NCI-H460 (cell line): ENCODE data around the gene XRCC1. TPM values are rescaled to one million over a fixed set of nuclear protein-coding genes. Genes with fewer than 3 reads are reported as not detected.

Experiments used
- DNase-seq: peaks from one replicate; pipeline ENCODE4 v3.0.0-alpha.2; 2016; ENCODE audit warnings: low read depth; ENCODE audit errors: extremely low read depth
- polyA plus RNA-seq: library from polyadenylated mRNA; depleted of rRNA; stranded (reverse); fragments of >200 nt; gene quantifications from 2 replicates; pipeline ENCODE4 v1.2.3, GENCODE V29; 2014; cell fraction: nucleus; rRNA removed
- total RNA-seq: library from RNA; depleted of rRNA; stranded (reverse); fragments of >200 nt; shearing (Covaris generic); gene quantifications from 2 replicates; pipeline ENCODE4 v1.2.3, GENCODE V29; 2014; rRNA removed

Gene XRCC1, protein sequence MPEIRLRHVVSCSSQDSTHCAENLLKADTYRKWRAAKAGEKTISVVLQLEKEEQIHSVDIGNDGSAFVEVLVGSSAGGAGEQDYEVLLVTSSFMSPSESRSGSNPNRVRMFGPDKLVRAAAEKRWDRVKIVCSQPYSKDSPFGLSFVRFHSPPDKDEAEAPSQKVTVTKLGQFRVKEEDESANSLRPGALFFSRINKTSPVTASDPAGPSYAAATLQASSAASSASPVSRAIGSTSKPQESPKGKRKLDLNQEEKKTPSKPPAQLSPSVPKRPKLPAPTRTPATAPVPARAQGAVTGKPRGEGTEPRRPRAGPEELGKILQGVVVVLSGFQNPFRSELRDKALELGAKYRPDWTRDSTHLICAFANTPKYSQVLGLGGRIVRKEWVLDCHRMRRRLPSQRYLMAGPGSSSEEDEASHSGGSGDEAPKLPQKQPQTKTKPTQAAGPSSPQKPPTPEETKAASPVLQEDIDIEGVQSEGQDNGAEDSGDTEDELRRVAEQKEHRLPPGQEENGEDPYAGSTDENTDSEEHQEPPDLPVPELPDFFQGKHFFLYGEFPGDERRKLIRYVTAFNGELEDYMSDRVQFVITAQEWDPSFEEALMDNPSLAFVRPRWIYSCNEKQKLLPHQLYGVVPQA
- total RNA-seq = 13.5 and 17.9 TPM in 2 replicates
- polyA plus RNA-seq = 15.2 and 15.9 TPM in 2 replicates

DNA sequence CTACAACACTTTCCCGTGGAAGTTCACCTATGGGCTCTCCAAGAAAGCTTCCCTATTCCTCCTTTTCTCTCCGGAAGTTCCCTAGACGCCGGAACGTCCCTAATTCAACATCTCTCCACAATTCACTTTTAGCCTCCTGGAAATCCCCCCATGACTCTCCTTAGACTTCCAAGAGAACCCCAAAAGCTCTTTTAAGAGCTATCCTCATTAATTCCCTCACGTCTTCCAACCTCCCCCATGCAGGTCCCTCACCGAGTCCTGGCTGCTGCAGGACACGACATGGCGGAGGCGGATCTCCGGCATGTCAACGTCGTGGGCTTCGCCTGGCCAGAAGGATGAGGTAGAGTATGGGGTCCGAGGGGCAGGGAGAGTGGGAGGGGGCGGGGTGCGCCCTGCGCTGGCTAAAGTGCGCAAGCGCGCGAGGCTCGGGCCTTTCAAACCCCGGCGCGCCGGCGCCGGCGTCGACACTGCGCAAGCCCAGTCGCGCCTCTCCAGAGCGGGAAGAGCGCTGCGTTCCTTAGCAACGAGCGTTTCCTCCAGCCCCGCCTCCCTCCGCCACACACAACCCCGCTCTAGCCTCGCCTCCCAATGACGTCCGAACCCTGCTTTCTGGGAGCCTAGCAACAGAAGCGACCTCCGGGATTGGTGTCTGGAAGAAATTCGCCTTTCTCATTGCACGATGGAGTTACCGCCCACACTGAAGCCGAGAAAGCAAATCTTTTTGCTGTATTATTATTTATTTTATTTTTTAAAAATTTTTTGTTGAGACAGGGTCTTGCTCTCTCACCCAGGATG is at the start of gene XRCC1, which contains the start of gene PINLYP:
TSS of gene XRCC1 (minus strand) at position 372 of the 795 bp plus-strand sequence. CDS start at position 303, 69 bp downstream.
TSS of gene PINLYP (plus strand) at position 646 of the 795 bp plus-strand sequence. CDS start 1,391 bp downstream, outside the sequence.
- peak; percentile 97 for DNase-seq

DNA sequence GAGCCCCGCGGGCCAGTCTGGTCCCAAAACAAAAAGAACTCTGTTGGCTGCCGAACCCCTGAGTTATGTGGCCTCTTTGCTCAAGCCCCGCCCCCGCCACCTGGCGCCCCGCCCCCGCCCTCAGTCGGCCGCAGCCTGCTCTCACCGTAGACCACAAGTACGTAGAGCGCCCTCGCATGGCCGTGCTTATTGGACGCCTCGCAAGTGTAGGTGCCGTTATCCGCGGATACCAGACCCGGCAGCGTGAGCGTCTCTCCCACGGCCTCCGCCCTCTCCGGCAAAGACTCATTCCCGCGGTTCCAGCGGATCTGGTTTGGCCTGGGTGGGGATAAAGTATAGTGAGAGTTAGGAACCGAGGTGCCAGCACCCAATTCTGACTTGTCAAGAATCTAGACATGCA is 49.6 kb upstream of the XRCC1 start:
- no peak for DNase-seq

DNA sequence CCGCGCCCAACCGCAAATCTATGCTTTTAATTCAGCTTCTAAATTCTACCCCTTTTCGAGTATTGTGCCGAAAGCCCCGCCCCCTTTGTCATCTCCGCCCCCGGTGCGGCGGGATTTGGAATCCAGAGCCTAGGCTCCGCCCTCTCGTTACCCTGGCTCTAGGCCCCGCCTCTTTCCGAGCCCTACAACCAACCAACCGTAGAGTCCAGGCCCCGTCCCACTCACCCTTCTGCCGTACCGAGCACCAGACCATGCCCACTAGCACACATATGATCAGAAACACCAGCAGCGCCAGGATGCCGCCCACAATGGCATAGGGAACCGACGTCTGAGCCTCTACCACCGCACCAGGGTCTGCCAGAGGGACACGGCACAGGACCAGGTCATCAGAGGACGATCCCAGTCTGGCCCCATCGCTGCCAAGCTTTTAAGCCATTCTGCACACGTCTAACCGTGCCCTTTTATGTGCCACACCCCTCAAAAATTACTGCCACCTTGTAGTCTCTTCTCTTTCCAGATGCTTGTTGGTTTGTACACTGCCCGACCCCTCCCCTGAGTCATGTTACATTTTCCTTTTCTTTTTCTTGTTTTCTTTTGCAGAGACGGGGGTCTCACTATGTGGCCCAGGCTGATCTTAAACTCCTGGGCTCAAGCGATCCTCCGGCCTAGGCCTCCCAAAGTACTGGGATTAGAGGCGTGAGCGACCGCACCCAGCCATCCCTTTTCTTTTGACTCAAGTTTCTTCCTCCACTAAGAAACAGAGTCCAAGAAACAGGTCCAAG is 48.8 kb upstream of the XRCC1 start:
- no peak for DNase-seq

DNA sequence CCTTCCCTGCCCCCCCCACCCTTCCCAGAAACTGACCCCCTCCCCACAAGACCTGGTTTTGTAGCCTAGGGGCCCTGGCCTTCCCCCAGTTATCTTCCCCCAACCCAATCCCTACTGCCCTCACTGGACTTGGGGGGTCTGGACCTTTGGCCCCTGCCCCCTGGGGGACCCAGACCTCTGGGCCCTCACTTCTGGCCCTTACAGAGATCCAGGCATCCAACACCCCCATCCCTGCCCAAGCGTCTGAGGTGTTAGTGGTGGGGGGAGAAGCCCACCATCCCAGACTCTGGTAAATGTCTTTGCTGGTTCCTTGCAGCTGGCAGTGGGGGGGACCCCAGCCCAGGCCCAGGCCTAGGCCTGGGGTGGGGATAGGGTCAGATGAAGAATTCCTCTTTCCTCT is 47.6 kb upstream of the XRCC1 start:
- no peak for DNase-seq

DNA sequence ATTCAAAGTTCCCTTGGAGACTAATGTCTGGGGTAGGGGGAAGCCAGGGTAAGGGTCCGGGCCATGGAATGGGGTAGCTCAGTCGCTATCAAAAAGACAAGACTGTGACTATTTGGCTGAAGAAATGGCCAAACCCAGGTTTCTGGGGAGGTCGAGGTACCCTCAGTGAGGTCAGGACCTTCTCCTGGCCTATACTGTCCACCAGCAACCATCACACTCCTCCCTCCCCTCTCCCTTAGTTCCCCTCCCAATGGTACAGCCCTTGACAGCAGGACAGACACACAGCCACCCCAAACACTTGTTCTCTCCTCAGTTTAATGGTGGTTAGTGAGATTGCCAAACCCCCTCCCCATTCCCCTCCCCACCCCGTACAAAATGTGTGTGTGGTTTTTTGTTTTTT is 46.7 kb upstream of the XRCC1 start:
- no peak for DNase-seq

DNA sequence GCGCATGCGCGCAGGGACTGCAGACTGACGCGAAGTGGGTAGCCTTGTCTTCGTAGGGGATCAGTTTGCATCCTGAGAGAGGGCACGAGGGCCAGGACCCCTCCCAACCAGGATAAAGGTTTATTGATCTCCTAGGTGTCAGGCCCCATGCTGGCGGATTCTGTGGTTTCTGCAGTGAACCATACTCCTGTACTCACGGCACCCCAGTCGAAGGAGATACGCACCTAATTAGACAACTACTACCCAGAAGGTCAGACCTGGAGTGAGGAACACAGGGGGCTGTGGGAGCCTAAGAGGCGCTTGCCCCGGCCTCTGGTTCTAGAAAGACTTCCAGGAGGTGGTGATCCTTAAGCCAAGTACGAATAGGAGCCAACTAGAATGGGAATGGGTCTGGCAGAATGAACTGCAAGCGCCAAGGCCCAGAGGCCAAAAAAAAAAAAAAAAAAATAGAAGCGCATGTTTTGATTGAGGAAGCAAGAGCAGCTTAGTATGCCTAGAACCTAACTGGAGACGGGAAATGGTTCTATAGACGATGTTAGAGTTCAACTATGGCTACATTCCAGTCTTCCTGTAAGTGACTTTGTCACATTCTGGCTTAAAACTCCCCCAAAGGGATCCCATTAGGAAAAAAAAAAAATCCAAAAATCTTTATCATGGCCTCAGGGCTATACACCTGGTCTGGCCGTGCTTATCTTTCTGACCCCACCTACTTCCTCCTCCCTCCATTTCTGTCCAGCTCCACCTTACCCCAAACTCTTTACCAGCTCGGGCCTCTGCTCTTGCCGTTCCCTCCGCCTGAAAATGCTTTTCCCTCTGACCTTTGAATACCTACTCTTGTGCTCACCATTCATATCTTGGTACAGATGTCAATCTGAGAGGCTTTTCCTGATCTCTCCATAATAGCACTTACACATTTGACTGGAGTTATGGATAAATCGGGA is 45.0 kb upstream of the XRCC1 start:
- no peak for DNase-seq

DNA sequence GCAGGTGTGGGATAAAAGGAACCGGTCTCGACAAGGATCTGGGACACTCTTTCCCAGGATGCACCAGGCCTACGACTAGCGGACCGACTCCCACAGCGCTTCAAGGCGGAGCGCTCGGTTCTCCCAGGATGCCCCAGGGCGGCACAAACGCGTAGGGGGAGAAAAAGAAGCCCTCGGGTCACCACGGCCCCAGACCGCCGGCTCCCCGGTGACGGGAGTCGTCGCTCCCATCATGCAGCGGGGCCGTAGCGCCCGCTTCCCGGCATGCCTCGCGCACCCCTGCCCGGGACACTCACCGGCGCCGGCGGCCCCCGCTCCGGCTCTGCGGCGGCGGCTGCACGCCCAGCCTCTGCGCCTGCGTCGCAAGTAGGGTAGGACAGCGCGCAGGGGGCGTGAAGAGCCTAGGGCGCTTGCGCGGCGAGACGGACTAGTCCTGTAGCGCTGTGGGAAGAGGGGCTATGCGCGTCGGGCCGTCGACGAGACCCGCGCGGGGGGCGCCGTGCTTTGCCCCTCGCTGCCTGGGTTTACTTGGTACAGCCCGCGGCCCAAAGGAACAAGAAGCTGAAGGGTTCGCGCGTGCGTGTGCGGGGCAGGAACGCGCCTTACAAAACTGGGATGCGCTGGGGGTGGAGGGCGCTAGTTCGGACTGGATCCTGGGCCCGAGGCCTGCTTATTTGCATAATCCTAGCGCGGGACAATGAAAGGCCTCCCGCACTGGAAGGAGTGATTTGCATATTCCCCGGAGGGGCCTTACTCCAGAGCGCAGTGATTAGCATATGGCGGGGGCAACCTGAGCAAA is 44.1 kb upstream of the XRCC1 start, which contains the start of gene ZNF428:
TSS of gene ZNF428 (minus strand) at position 368 of the 799 bp plus-strand sequence. CDS start 5,325 bp downstream, outside the sequence.
- DNase-seq = peak; percentile 72

DNA sequence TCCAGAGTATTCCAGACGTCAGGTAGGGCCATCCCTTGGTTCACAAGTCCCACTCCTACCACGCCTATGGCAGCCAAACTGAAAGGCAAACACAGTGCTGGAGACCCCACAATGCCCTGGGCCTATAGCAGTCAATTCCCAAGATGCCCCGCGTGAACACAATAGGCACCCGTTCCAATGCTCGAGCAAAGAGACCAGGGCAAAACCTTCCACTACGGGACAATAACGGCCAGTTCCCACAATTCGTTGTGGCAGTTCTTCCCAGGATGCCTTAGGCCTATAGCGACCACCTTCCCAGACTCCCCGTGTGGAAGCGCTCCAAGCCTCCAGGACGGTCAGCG is 43.6 kb upstream of the XRCC1 start:
- DNase-seq = no peak

DNA sequence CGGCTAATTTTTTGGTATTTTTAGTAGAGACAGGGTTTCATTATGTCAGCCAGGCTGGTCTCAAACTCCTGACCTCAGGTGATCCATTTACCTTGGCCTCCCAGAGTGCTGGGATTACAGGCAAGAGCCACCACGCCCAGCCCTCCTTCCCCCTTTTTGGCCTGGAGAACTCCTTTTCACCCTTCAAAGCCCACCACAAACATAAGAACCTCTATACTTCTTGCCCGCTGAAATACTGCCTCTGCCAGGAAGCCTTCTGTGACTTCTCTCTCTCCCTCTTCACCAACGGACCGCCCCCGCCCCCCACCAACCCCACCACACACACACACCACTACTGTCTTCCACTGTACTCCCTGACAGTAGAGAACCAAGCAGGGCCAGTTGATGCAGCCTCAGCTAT is 41.6 kb upstream of the XRCC1 start:
- no peak for DNase-seq

DNA sequence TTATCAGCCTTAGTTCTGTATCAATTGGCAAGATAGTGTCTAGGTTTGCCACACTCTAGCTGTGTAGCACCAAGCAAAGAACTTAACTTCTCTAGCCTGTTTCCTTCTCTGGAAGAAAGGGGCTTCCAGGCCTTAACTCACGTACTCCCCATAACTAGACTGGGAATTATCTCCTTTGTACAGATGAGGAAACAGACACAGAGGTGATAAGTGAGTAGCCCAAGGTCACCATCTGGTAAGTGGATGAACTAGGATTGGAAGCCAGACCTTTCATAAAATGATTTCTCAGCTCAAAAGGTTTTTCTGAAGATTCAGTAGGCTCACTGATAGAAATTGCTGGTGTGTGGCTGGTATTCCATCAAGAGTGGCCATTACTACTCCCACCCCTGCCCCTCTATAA is 41.0 kb upstream of the XRCC1 start:
- no peak for DNase-seq

DNA sequence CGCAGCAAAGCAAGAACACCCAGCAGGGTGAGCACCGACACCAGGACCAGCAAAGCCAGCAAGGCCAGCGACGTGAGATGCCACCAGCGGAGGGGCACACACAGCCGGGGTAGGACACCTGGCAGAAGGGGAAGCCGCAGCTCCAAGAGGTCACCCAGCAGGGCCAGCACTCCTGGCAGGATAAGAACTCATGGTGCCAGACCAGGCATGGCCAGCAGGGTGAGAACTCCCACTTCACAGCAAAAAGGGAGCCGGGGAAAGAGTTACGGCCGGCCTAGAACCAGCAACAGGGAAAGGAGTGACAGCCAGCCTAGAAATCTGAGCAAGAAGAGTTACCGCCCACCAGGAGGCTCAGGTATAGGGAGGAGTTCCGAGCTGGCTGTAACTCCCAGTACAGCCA is 37.0 kb upstream of the XRCC1 start:
- DNase-seq = no peak

DNA sequence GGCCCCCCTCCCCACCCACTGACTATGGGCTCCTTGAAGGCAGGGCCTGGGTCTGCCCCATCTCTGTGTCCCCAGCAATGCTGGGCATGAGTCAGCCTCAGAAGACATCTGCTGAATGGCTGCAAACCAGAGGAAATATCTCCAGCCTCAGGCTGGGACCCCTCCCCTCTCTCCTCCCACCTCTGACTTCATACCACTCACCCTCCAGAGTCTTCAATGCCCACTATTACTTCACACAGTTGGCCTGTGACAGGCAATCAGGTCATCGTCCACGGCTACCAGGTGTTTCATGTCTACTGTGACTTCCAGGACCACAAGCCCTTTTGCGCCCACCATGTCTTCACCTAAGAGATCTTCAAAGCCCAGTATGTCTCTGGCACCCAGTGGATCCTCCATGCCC is 36.5 kb upstream of the XRCC1 start, which contains the start of gene SRRM5:
TSS of gene SRRM5 (plus strand) at position 301 of the 400 bp plus-strand sequence. CDS start at position 335, 34 bp downstream.
- DNase-seq = no peak

DNA sequence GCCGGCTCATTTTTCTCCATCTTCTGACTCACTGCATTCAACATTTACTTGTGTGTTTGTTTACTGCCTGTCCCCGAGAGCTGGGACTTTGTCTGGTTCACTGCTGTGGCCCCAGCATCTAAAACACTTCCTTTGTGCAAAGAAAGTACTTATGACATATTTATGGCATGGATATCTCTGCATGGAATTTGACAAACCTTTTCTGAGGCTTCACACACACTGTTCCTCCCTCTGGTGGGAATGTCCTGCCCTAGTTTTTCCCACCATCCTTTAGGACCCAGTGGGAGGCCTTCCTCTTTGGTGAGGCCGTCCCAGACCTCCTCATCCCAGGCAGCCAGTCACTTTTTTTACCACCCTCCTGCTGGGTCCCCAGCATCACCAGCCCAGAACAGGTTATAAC is 35.2 kb upstream of the XRCC1 start:
- no peak for DNase-seq

DNA sequence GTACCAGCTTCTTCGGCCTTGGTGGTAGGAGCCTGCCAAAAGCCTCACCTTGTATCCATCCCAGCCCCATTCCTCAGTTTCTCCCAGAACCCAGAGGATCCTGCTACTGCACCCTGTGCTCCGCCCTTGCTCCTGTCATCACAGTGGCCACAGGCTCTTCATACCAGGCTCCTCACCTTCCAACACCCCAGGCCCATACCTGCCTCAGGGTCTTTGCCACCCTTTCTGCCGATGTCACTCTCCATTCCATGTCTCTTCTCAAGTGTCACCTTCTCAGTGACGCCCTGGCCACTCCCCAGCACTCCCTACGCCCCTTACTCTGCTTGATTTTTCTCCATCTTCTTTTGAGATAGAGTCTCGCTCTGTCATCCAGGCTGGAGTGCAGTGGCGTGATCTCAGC is 34.5 kb upstream of the XRCC1 start:
- DNase-seq = no peak

DNA sequence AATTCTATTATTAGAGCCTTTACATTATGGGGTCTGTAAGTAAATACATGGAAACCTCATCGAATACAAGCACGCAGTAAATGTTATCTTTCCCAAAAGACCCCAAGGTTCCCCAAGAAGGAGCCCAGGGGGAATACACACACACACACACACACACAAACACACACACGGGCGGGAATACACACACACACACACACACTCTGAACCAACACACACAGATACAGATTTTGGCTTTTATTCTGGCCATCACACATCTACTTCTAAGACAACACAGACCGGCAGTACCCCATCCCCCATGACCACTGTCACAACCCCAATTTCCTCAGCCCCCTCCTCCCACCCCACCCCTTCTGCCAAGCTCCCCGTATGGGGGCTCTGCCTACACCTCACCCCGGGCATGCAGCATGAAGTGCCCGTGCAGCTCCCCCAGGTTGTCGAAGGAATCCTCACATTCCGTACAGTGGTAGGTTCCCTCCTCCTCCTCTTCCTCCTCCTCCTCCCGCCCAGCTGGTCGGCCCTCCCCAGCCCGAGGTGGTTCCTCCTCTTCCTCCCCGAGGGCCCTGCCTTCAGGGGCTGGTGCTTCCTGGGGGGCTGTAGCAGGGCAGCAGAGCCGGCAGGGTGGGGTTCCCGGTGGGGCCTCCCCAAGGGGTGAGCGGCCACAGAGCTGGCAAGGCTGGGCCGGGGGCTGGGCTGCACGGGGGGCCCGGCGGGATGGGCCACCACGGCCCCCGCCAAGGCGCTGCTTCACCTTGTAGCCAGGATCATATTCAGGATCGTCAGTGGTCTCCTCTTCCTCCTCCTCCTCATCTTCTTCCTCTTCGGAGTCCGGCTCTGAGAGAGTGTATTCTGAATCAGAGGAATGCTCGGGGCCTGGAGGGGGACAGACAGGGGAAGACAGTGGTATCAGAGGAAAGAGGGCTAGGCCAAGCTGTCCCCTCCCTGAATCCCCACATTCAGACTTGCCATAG is 32.2 kb upstream of the XRCC1 start:
- DNase-seq = no peak

DNA sequence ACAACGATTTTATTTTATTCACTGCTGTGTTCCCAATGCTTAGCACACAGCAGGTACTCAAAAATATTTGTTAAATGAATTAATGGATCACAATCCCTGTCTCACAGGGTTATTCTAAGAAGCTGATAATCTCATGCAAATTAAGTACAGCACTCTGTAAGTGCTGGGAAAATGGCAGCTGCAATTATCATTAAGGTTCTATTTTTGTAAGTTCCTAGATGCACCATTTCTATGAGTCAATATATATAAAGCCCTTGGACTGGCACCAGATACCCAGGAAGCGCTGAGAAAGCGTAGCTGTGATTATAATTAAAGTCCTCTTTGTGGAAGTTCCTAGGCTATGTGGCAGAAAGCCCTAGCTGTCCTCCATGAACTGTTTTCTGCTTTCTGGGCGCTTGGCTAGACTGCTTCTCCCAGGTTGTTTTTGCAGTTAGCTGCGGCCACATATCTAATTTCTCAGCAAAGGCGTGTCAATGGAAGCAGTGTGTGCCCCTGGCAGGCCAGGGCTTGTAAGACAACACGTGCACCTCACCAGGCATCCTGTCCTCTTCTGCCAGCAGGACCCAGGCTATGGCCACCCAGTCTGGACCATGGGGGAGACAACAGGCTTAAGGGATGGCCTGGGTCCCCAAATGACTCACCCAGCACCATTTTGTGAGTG is 31.4 kb upstream of the XRCC1 start:
- DNase-seq = no peak
